ENCODE measurements around the gene TIMP4.

TIMP4 gene

GRCh38 chr3:12107071-12107713 lies 51.5 kb downstream of the TIMP4 start:
- DNase-seq (ENCODE audit: insufficient read length, low spot score): no peak
- no peak for FAIRE-seq
